ENCODE measurements around the gene DARS1. TPM values are rescaled to one million over a fixed set of nuclear protein-coding genes. Genes with fewer than 3 reads are reported as not detected.

The DARS1 gene
- total RNA-seq, 4 donors from 2014 or later, result 27.1 to 127 (median 62.1) TPM

- Histone ChIP-seq H3K36me3 (no peaks in the 10 kb centered on the region), H3K9me3 (no peaks in the 10 kb centered on the region), H3K4me3 (no peak overlapping the region), H3K27ac (no peak overlapping the region), H3K27me3 (no peaks in the 10 kb centered on the region), H3K4me1 (no peaks in the 10 kb centered on the region)
- intact Hi-C loops (cut with DNase I; ENCODE audit: low total_unique reads), result no loop called here
- DNase-seq, result no peak
- TF ChIP-seq POLR2A (IDR thresholded peaks at IDR 0.05) (no peak), CTCF (IDR thresholded peaks at IDR 0.05) (no peak)
Measured at GRCh38 chr2:136016836-136017235, 31.4 kb upstream of the DARS1 start.

- intact Hi-C loops (cut with DNase I; ENCODE audit: low total_unique reads), result no loop called here
- DNase-seq, result no peak
- Histone ChIP-seq H3K4me1 (no peaks in the 10 kb centered on the region), H3K27ac (no peak overlapping the region), H3K4me3 (no peak overlapping the region), H3K36me3 (no peaks in the 10 kb centered on the region), H3K27me3 (no peaks in the 10 kb centered on the region), H3K9me3 (no peaks in the 10 kb centered on the region)
- TF ChIP-seq CTCF (IDR thresholded peaks at IDR 0.05) (no peak), POLR2A (IDR thresholded peaks at IDR 0.05) (no peak)
Measured at GRCh38 chr2:136016427-136016826, 31.0 kb upstream of the DARS1 start.

GRCh38 chr2:136015699-136016098, 30.3 kb upstream of the DARS1 start:
- Histone ChIP-seq H3K27me3 (no peaks in the 10 kb centered on the region), H3K4me3 (no peak overlapping the region), H3K27ac (no peak overlapping the region), H3K4me1 (no peaks in the 10 kb centered on the region), H3K36me3 (no peaks in the 10 kb centered on the region), H3K9me3 (no peaks in the 10 kb centered on the region)
- DNase-seq, result no peak
- intact Hi-C loops (cut with DNase I; ENCODE audit: low total_unique reads), result no loop called here
- TF ChIP-seq POLR2A (IDR thresholded peaks at IDR 0.05) (no peak), CTCF (IDR thresholded peaks at IDR 0.05) (no peak)

GRCh38 chr2:136014411-136014810, 29.0 kb upstream of the DARS1 start:
- no peak for DNase-seq
- no peak overlapping the region for H3K27ac ChIP-seq
- TF ChIP-seq POLR2A (IDR thresholded peaks at IDR 0.05) (no peak), CTCF (IDR thresholded peaks at IDR 0.05) (no peak)

GRCh38 chr2:136013955-136014354, 28.5 kb upstream of the DARS1 start:
- DNase-seq, result no peak
- Histone ChIP-seq H3K9me3 (no peaks in the 10 kb centered on the region), H3K27me3 (no peaks in the 10 kb centered on the region), H3K4me1 (no peaks in the 10 kb centered on the region), H3K27ac (no peak overlapping the region), H3K36me3 (no peaks in the 10 kb centered on the region), H3K4me3 (no peak overlapping the region)
- intact Hi-C loops (cut with DNase I; ENCODE audit: low total_unique reads), result no loop called here
- TF ChIP-seq CTCF (IDR thresholded peaks at IDR 0.05), result no peak
- no peak for TF ChIP-seq POLR2A (IDR thresholded peaks at IDR 0.05)

More at GRCh38 chr2:136014411-136014810, 29.0 kb upstream of the DARS1 start:
- Histone ChIP-seq H3K27me3 (no peaks in the 10 kb centered on the region), H3K36me3 (no peaks in the 10 kb centered on the region), H3K4me1 (no peaks in the 10 kb centered on the region), H3K9me3 (no peaks in the 10 kb centered on the region), H3K4me3 (no peak overlapping the region)
- intact Hi-C loops (cut with DNase I; ENCODE audit: low total_unique reads), result no loop called here
